Measurements from ENCODE around the gene CRYZL1.

Gene CRYZL1

GRCh38 chr21:33552093-33552998, 89.2 kb downstream of the CRYZL1 start:
- TF ChIP-seq CTCF (IDR thresholded peaks at IDR 0.05; ENCODE audit: extremely low read depth, missing control alignments) = no peak
- no peak for DNase-seq (ENCODE audit: low spot score)

GRCh38 chr21:33551664-33552063, 89.9 kb downstream of the CRYZL1 start:
- DNase-seq (ENCODE audit: low spot score) = no peak
- no peak for TF ChIP-seq CTCF (IDR thresholded peaks at IDR 0.05; ENCODE audit: extremely low read depth, missing control alignments)

- DNase-seq (ENCODE audit: low spot score) = no peak
- TF ChIP-seq CTCF (IDR thresholded peaks at IDR 0.05; ENCODE audit: extremely low read depth, missing control alignments) = no peak
These were observed 90.5 kb downstream of the CRYZL1 start for GRCh38 chr21:33550772-33551660.

- no peak for TF ChIP-seq CTCF (IDR thresholded peaks at IDR 0.05; ENCODE audit: extremely low read depth, missing control alignments)
These were observed 91.4 kb downstream of the CRYZL1 start for GRCh38 chr21:33549848-33550771.

GRCh38 chr21:33546086-33546485, 95.5 kb downstream of the CRYZL1 start:
- no peak for TF ChIP-seq CTCF (IDR thresholded peaks at IDR 0.05; ENCODE audit: extremely low read depth, missing control alignments)
- no peak for DNase-seq (ENCODE audit: low spot score)

More at GRCh38 chr21:33549848-33550771, 91.4 kb downstream of the CRYZL1 start:
- DNase-seq (ENCODE audit: low spot score) = no peak

- no peak for DNase-seq (ENCODE audit: low spot score)
- TF ChIP-seq CTCF (IDR thresholded peaks at IDR 0.05; ENCODE audit: extremely low read depth, missing control alignments) = no peak
These were observed 96.9 kb downstream of the CRYZL1 start for GRCh38 chr21:33544451-33545195.

Measured in GM20000 (cell line).